DND-41 (cell line): Measurements from ENCODE around the gene PTGER3.

Experiments
- ATAC-seq: fragments of 200-7000 bp; cut with Tn5 transposase; 3 replicates; pipeline ENCODE4 v1.9.1; 2021; ENCODE audit warnings: low read depth; ENCODE audit not compliant: insufficient read depth
- DNase-seq: peaks from one replicate; pipeline ENCODE4 v3.0.0-alpha.2; 2020
- H2AFZ ChIP-seq: 2 replicates; pipeline ENCODE4 v1.6.0; 2012; ENCODE audit warnings: low read depth, low read length
- H3K27ac ChIP-seq: 2 replicates; pipeline ENCODE4 v1.5.1; 2012; ENCODE audit warnings: low read length, inconsistent platforms
- H3K27me3 ChIP-seq: fragments of 200-600 bp; sonication (generic); 2 replicates; pipeline ENCODE4 v1.6.0; 2012; ENCODE audit warnings: low read length, mild to moderate bottlenecking, inconsistent platforms; ENCODE audit not compliant: insufficient read depth, poor library complexity
- H3K36me3 ChIP-seq: 2 replicates; pipeline ENCODE4 v1.5.1; 2012; ENCODE audit warnings: low read length, inconsistent platforms; ENCODE audit not compliant: insufficient read depth
- H3K4me1 ChIP-seq: 2 replicates; pipeline ENCODE4 v1.5.1; 2012; ENCODE audit warnings: mild to moderate bottlenecking, low read length; ENCODE audit not compliant: insufficient read depth
- H3K4me2 ChIP-seq: 2 replicates; pipeline ENCODE4 v1.6.0; 2012; ENCODE audit warnings: mild to moderate bottlenecking, moderate library complexity, low read length, inconsistent platforms; ENCODE audit not compliant: insufficient read depth
- H3K4me3 ChIP-seq, 2 experiments: fragments of 200-600 bp in 1 of 2; shearing (Covaris generic) in 1 of 2; 2 replicates each; pipeline ENCODE4 v1.5.1; 2012 to 2016; ENCODE audit warnings: inconsistent platforms in 2 of 2, low read length in 2 of 2, mild to moderate bottlenecking in 2 of 2, low read depth in 1 of 2, moderate library complexity in 1 of 2
- H3K79me2 ChIP-seq: 2 replicates; pipeline ENCODE4 v1.6.0; 2012; ENCODE audit warnings: low read length, inconsistent platforms; ENCODE audit not compliant: insufficient read depth
- H3K9ac ChIP-seq: 2 replicates; pipeline ENCODE4 v1.6.0; 2012; ENCODE audit warnings: low read depth, mild to moderate bottlenecking, inconsistent platforms, low read length, moderate library complexity
- H3K9me3 ChIP-seq: 2 replicates; pipeline ENCODE4 v1.5.1; 2012; ENCODE audit warnings: low read length, moderate library complexity, mild to moderate bottlenecking, inconsistent platforms; ENCODE audit not compliant: insufficient read depth, severe bottlenecking
- H4K20me1 ChIP-seq: 2 replicates; pipeline ENCODE4 v1.6.0; 2012; ENCODE audit warnings: low read length; ENCODE audit not compliant: insufficient read depth
- EZH2 ChIP-seq: IDR thresholded peaks from 3 replicates; pipeline ENCODE4 v1.6.1; 2012; ENCODE audit warnings: borderline replicate concordance, low read depth, mild to moderate bottlenecking, moderate library complexity, low read length, inconsistent platforms; ENCODE audit not compliant: severe bottlenecking
- TF ChIP-seq, protein P1 (sequence below): IDR thresholded peaks from 2 replicates; pipeline ENCODE4 v1.5.1; 2012; ENCODE audit warnings: borderline replicate concordance, low read length, moderate library complexity, mild to moderate bottlenecking; ENCODE audit not compliant: poor library complexity, severe bottlenecking; ENCODE audit errors: extremely low read depth

Gene PTGER3

DNA sequence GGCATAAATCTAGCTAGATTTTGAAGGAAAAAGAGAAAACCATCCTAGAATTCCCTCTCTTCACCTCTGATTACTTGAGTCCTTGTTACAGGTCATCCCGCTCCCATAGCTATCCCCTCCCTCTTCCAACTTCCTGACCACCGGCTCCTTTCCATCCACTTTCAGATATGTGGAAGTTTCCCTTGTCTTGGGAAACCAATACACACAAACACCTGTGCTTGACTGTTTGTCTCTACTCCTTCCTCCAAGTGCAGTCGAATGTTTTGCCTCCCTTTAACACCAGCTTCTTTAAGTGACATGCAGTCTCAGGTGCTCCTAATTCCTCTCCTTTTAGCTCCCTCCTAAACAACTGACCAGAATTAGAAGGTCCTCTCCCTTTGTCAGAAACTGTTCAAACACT is 70.0 kb downstream of the PTGER3 start:
- no peak for TF ChIP-seq EZH2
- TF ChIP-seq, protein P1, sequence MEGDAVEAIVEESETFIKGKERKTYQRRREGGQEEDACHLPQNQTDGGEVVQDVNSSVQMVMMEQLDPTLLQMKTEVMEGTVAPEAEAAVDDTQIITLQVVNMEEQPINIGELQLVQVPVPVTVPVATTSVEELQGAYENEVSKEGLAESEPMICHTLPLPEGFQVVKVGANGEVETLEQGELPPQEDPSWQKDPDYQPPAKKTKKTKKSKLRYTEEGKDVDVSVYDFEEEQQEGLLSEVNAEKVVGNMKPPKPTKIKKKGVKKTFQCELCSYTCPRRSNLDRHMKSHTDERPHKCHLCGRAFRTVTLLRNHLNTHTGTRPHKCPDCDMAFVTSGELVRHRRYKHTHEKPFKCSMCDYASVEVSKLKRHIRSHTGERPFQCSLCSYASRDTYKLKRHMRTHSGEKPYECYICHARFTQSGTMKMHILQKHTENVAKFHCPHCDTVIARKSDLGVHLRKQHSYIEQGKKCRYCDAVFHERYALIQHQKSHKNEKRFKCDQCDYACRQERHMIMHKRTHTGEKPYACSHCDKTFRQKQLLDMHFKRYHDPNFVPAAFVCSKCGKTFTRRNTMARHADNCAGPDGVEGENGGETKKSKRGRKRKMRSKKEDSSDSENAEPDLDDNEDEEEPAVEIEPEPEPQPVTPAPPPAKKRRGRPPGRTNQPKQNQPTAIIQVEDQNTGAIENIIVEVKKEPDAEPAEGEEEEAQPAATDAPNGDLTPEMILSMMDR, result no peak
- Histone ChIP-seq H3K27me3 (no peaks in the 10 kb centered on the region), H3K9me3 (no peaks in the 10 kb centered on the region), H4K20me1 (no peaks in the 10 kb centered on the region), H3K79me2 (no peaks in the 10 kb centered on the region), H3K4me2 (no peak overlapping the region), H3K4me3 (no peak overlapping the region), H3K9ac (no peak overlapping the region), H3K4me1 (no peaks in the 10 kb centered on the region), H3K27ac (no peak overlapping the region), H3K36me3 (no peaks in the 10 kb centered on the region), H2AFZ (no peak overlapping the region)
- DNase-seq, result no peak
- no peak for ATAC-seq

DNA sequence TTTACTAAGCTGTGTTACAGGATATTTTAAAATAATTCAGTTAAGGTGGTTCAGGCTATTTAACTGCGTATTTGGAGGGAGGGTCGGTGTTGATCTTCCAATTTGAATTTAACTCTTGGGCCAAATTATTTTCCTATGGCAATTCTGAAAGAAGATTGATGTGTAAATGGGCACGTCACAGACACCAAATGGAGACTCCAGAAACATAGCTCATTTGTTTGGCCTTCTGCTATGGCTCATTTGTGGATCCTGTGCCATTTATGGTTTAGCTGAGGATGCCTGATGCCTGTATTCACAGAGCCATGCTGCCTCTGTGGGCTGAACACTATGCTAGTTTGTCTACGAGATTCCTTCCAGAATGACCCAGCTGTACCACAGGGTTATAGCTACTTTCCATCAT is 70.6 kb downstream of the PTGER3 start:
- H3K4me1 ChIP-seq, result no peaks in the 10 kb centered on the region
- H3K4me2 ChIP-seq, result no peak overlapping the region
- ATAC-seq (no peak), DNase-seq (no peak)
- H3K9ac ChIP-seq, result no peak overlapping the region
- no peak overlapping the region for H3K4me3 ChIP-seq
- H3K79me2 ChIP-seq, result no peaks in the 10 kb centered on the region
- no peaks in the 10 kb centered on the region for H3K36me3 ChIP-seq
- no peak overlapping the region for H3K27ac ChIP-seq
- no peak for TF ChIP-seq EZH2
- TF ChIP-seq, protein P1, result no peak
- no peaks in the 10 kb centered on the region for H3K9me3 ChIP-seq
- H3K27me3 ChIP-seq, result no peaks in the 10 kb centered on the region
- no peaks in the 10 kb centered on the region for H4K20me1 ChIP-seq
- no peak overlapping the region for H2AFZ ChIP-seq

DNA sequence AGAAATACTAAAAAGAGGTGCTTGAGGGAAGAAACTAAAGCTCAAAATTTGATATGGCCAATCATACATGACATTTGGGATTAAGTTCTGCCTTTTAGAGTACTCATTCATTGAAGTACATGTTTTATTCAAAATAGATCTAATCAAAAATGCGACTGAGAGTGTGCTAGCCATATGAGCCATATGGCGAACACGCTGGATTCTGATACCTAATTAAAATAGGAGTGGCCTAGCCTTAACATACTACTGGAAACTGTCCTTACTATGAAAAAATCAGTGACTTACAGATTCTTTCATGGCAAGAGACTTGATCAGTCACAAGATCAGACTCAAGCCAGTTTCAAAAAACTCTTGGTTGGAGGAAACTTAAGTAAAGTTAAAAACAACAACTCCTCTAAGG is 73.9 kb downstream of the PTGER3 start:
- no peaks in the 10 kb centered on the region for H4K20me1 ChIP-seq
- H3K36me3 ChIP-seq, result no peaks in the 10 kb centered on the region
- no peak overlapping the region for H2AFZ ChIP-seq
- H3K27me3 ChIP-seq, result no peaks in the 10 kb centered on the region
- no peak overlapping the region for H3K27ac ChIP-seq
- ATAC-seq, result no peak
- H3K79me2 ChIP-seq, result no peaks in the 10 kb centered on the region
- DNase-seq, result no peak
- no peak for TF ChIP-seq EZH2
- TF ChIP-seq, protein P1, result no peak
- H3K9me3 ChIP-seq, result no peaks in the 10 kb centered on the region
- no peak overlapping the region for H3K9ac ChIP-seq
- H3K4me2 ChIP-seq, result no peak overlapping the region
- H3K4me3 ChIP-seq, result no peak overlapping the region
- H3K4me1 ChIP-seq, result no peaks in the 10 kb centered on the region

DNA sequence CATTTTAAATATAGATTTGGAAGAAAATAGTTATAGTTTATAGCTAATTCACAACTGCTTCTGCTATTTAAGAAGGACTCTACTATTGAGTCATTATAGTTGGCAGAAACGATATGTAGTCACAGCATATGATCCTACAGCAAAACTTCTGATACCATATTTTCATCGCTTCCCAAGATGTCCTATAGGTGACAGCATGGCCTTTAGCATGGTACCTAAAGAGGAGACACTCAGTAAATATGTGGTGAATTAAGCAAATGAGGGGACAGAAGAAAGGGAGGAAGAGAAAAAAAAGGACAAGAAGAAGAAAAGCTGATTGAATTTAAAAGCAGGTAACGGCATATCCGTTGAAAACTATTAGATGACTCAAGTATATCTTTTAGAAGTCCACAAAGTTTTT is 77.2 kb downstream of the PTGER3 start:
- Histone ChIP-seq H3K79me2 (no peaks in the 10 kb centered on the region), H3K9ac (no peak overlapping the region), H3K27me3 (no peaks in the 10 kb centered on the region), H3K4me2 (no peak overlapping the region), H3K27ac (no peak overlapping the region), H3K36me3 (no peaks in the 10 kb centered on the region), H3K4me1 (no peaks in the 10 kb centered on the region), H3K4me3 (no peak overlapping the region), H4K20me1 (no peaks in the 10 kb centered on the region), H3K9me3 (no peaks in the 10 kb centered on the region), H2AFZ (no peak overlapping the region)
- no peak for ATAC-seq
- no peak for DNase-seq
- no peak for TF ChIP-seq EZH2
- TF ChIP-seq, protein P1, result no peak
